HG03066 (cell line): ENCODE data around the gene CHD2.

Experiments
- ATAC-seq: cut with Tn5 transposase; IDR thresholded peaks from one replicate; pipeline ENCODE4 v1.9.1; 2021; ENCODE audit warnings: low read depth; ENCODE audit not compliant: unreplicated experiment

The CHD2 gene

DNA sequence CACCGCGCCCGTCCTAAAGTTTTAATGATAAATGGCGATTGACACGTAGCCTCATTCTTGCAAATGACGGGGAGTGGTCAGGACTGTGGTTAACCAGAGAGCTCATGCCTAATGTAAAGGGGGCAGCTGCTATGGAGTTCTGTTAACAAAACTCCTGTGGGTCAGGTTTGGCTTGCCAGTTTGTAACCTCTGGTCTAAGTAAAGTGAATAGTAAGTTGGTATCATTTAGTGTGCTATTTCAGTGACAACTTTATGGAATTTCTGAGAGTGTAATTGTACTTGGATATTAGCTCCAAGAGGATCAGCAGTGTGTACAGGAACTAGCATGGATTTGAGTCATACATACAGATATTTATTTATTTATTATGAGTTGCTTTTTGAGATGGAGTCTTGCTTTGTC is 101.0 kb downstream of the CHD2 start:
- no peak for ATAC-seq

DNA sequence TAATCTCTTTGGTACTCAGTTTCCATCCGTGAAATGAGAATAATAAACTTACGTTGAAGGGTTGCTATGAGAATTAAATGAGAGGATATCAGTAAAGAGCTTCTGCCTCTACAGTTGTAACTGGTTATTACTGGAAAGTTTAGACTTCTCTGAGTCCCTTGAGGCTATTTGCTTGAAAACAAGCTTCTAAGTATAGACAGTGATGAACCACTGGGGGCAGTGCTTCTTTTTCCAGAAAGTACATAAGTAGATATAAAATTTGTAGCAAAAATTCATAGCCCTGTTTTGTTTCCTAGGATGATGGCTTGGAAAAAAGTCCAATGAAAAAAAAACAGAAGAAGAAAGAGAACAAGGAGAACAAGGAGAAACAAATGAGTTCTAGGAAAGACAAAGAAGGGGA is 101.8 kb downstream of the CHD2 start:
- ATAC-seq, result no peak

DNA sequence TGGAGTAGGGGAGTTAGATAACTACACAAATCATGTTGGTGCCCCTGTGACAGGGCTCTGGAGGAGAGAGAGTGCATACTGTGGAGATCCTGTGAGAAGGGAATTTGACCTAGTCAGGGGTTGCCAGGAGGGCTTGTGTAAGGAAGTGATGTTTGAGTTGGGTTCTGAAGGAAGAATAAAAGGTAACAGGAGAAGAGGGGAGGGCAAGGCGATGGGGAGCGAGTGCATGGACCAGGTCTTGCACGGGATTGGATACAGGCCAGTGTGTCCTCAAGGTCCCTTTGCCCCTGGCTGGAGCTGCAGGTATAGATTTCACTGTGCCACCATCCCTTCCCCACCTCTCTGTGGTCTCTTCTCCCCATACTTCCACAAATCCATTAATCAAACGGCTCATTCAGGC is 105.0 kb downstream of the CHD2 start:
- no peak for ATAC-seq

DNA sequence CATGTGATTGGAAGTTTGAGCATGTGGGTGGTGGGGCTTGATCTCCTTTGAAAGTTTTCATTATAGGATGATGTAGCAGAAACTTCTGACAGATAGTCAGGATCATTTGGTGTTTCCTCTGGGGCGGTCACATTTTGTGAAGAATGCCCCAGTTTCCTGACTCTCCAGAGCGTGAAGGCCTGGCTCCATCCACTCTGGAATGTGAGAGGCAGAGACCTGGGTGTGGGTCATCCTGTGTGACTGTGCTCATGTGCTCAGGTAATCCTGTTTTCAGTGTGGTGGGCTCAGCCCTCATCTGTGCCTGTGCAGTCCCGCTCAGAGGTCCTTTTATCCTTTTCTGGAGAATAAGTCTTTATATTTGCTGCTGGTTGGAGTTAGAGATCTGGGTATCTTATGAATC is 107.9 kb downstream of the CHD2 start:
- no peak for ATAC-seq

DNA sequence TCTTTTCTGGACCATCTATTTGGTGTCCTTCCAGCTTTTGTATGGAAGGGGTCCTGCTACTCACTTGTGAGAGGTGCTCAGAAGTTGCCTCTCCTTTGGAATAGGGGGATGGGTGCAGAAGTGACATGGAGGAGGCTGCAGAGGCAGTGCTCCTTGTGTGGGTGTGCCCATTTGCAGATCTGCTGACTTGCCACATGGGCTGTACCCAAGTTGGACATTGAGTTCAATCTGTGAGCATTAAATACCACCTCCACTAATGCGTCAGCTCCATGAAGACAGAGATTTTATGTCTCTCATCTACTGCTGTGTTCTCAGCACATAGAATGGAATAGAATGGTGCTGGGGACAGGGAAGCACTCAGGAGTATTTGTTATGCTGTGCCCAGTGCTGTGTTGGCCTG is 112.7 kb downstream of the CHD2 start:
- ATAC-seq, result no peak

DNA sequence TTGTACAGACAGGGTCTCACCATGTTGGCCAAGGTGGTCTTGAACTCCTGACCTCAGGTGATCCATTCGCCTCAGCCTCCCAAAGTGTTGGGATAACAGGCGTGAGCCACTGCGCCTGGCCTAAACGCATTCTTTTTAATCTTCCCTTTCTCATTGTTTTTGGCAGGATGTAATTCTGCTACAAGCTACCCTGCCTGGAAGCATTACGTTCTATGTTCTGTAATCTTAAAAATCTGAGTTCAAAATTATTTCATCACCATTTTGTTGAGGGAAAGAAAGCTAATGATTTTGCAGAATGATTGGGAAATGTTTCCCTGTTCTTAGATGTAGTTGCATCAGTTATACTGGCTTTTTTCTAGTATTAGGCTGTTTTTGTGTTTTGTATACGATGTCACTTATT is 117.4 kb downstream of the CHD2 start:
- no peak for ATAC-seq

DNA sequence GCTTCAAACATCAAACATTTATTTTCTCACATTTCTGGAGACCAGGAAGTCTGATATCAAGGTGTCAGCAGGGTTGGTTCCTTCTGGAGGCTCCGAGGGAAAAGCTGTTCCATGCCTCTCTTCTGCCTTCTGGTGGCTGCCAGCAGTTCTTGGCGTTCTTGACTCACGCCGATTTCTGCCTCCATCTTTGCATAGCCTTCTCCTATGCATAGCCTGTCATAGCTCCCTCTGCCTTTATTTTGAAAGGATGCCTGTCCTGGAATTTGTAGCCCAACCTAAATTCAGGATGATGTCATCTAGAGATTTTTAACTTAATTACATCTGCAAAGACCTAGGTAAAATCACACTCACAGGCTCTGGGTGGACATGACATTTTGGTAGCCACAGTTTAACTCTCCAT is 118.5 kb downstream of the CHD2 start:
- ATAC-seq, result no peak

DNA sequence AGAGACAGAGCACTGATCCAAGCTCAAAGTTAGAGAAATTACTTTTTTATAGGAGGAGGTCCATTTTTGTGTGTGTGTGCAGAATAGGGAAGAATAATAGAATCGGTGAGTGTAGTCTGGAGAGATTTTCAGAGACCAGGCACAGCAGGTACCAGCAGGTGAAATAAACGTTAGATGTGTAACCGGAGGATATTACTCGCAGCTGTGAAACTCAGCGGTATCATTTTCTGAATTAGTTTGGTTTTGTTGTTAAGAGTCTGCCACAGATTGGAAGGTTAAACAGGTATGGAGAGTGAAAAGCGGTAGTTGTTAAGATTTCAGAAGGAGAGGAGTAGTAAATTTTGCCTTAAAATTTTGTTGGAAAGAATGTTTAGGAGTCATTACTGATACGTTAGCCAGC is 119.0 kb downstream of the CHD2 start:
- ATAC-seq, result no peak

DNA sequence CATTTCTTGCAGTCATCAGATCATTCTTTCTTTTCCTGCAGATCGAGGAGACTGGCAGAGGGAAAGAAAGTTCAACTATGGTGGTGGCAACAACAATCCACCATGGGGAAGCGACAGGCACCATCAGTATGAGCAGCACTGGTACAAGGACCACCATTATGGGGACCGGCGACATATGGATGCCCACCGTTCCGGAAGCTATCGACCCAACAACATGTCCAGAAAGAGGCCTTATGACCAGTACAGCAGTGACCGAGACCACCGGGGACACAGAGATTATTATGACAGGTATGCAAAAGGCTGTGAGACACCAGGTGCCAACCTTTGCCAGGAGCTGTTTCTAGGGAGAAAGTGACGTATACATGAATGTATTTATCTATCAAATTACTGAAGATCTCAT is 119.8 kb downstream of the CHD2 start:
- ATAC-seq, result no peak

DNA sequence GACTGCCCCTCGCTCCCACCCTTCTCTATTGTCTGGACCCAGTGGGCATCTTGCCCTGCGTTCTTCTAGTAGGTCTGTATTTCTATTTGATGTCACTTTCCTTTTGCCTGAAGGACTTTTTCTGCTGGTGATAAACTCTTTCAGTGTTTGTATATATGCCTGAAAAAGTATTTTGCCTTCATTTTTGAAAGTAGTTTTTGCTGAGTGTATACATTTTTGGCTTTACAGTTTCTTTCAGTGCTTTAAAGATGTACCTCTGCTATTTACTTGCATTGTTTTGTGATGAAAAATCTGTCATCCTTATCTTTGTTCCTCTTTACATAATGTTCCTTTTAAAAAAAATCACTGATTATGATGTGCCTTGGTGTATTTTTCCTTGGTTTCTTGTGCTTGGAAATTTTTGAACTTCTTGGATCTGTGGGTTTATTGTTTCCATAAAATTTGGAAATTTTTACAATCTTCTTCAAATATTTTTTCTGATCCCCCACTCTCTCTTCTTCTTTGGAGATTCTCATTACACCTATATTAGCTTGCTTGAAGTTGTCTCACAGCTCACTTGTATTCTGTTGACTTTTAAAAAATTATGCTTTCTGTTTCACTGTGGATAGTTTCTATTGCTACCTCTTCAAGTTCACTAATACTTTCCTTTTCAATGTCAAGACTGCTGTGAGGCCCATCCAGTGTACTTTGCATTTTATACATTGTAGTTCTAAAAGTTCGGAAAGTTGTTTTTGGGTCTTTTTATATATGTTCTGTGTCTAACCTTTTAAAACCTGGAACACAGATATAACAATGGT is 121.0 kb downstream of the CHD2 start:
- ATAC-seq, result peak; percentile 81

DNA sequence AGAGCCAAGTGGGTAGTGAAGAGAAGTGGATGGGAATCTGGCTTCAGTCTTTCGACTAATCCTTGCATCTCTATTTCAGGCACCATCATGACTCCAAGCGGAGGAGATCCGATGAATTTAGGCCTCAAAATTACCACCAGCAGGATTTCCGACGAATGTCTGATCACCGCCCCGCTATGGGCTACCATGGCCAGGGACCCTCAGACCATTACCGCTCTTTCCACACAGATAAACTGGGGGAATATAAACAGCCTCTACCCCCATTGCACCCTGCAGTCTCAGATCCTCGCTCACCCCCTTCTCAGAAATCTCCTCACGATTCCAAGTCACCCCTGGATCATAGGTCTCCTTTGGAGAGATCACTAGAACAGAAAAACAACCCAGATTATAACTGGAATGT is 124.2 kb downstream of the CHD2 start:
- no peak for ATAC-seq

DNA sequence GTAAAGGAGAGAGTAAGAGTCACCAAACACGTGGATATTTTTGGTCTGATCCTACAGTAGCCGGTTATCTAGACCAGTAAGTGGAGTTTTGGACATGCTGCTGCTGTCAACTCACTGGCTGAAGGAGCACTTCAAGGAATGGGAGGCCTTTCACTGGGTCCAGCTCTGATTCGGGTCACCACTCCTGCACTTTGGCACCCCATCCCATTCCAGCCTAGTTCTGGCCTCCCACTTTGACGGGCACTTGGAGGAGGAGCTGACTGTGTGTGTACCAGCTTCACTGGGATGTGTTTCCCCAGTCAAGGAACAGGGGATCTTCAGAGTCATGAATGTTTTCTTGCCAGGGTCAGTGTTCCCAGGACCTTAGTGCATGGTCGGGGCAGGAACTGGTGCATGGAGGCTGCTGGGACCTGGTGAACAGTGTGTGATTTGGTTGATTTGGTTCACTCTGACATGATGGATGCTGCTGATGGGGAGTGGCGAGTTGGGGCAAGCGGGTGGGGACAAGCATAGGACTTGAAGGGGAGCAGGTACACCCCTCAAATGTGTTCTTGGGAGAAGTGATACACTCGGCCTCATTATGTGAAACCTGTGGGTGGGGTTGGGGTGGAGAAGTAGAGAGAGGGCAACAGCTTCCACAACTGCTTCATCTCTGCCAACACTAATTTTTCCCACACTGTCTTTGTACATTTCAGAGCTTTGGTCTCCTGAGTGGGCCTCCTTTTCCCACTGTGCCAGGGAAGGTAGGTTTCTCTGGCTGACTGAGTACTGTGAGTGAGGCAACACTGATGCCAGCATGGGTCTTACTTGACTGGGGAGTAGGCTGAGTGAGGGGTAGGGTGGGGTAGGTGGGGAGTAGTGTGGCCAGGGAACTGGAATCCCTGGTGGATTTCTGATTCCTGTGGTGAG is 124.8 kb downstream of the CHD2 start:
- ATAC-seq, result no peak

DNA sequence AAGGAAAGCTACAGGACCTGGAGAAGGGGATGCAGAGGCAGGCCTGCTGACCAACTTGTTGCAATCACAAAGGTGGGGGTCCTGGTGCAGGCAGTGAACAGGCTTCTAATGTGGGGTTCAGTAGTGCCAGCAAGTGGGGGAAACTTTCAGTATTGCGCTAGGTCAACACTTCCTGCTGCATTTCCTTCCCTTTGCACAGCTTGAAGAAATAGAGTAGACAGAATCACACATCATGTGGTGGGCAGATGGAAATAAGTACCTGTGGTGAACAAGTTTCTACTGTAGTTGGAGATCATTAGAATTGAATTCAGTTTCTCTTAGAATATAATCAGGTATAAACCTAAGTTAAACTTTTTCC is 125.5 kb downstream of the CHD2 start:
- ATAC-seq, result no peak

DNA sequence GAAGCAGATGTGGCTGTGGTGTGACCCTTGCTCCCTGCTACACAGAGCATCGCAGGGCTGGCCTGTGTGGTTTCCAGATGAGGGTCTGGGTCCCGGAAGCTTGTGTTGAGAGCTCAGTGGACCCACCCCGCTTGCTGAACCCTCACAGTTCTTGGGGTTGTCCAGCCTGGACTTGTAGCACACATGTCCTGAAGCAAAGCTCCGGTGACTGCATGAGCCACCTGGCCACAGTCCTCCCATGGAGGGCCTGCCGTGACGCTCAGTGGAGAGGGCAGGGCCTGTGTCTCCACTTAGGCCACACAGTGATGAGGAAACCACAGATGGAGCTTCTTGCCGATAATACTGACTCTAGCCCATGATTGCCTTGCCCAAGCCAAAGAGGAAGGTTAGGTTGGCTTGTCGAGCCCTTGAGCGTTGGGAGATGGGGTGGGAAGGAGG is 126.3 kb downstream of the CHD2 start:
- no peak for ATAC-seq

DNA sequence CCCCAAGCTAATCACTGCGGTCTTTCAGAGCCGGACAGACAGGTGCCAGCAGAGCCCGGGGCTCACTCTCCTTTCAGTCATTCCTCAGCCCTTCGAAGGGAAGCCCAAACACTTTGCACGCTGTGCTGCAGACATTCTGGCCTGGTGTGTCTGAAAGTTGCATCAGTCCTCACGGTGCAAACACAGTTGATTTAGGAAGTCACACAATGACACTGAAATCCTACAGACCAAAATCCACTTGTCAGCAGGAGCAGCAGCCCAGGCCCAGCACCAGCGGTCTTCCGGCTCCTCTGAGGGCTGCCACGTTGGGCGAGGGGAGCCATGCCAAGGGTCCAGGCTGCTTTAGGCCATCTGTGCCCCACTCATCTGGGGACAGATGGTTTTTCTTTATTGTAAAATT is 127.3 kb downstream of the CHD2 start:
- ATAC-seq, result no peak

DNA sequence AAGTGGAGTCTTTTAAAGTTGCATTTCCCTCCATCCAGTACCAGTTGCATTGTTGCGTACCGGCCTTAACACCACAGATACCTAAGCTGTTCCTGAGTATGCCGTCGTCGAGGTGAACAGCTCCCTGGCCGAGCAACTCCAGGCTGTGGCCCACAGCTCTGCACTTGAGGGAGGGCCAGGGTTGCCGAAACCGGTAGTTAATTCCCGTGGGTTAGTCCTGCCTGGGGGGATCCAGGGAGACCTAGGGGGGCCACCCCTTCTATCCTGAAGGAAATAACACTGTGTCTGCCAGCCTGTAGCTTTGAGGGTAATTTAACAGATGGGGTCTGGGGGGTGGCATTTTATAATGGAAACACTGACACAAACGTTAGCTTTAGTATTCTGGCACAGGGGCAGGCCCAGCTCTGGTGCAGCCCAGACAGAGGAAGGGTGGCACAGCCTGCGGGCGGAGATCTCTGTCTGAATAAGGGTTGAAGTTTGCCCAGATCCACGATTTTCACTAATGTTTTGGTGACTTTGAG is 128.0 kb downstream of the CHD2 start:
- no peak for ATAC-seq

DNA sequence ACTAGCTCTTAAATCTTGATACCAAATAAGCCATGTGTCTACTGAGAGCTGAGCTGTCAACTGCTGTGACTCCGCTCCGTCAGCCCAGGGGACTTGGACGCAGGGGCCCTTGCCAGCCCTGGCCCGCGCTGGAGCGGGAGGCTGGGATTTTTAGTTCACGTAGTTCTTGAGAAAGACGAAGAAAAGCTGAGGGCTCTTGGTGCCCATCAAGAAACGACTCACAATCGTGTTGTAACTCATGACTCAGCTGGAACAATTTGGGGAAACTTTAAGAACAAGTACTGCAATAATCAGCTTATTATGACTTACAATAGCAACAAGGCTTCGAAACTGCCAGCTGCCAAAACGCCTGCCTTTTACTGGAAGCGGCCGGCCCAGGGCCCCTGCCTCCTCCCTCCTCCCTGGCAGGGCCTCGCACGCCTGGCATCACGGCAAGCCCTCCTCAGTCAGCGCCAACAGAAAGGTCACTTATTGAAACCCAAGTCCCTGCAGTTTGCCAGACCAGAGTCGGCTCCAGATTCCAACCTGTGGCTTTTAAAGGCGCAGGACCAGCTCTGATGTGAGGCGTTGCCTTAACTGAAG is 128.6 kb downstream of the CHD2 start:
- ATAC-seq, result no peak

DNA sequence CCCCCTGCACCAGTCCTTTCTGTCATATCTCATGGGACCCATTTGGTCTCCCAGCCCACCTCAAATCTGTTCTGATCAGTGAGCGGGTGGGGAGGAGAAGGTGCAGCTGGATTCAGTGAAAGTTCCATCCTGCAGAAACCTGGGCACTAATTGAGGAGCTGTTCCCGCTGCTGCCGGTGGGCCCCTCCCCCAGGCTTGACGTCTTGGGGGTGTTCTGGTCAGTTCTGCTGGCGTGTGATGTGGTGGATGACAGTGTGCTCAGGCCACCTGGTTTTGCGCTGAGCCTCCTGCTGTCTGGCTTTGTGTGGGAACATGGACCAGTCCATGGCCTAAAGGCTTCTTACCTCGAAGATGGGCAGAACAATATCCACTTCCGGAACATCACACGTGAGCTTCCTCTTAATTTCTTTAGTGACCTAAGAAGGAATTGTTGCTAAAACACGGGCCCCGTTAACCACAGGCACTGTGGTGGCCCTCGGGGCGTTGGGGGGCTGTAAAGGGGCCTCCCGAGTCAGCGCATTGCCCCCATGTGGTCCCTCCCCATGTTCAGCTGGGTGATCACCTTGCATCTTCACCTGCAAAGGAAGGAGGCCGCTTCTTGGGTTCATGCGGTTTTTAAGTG is 129.2 kb downstream of the CHD2 start:
- ATAC-seq, result no peak

DNA sequence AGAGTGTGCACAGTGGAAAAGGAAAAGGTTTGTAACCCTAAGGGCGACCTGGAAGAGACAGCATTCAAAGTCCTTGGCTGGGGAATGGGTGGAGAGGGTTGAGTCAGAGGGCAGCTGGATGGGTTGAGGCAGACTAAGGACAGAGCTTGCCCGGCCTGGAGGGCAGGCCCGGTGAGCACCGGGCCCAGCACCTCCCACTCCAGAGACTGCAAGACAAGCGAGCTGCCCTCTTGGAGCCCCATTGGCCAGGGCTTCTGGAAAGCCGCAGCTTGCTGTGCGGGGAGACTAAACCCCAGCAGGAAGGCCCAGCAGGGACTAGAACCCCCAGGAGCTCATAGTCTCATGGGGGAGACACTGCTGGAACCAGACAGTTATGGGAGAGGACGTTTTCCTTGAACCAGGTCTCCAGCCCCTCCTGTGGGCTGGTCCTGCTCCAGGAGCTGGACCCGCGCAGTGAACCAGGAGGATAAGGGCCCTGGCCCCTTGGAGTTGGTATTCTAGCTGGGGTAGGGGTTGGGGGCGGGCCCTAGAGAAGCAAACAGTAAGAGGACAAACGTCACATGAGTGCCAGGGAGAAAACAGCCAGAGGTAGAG is 129.8 kb downstream of the CHD2 start:
- no peak for ATAC-seq

DNA sequence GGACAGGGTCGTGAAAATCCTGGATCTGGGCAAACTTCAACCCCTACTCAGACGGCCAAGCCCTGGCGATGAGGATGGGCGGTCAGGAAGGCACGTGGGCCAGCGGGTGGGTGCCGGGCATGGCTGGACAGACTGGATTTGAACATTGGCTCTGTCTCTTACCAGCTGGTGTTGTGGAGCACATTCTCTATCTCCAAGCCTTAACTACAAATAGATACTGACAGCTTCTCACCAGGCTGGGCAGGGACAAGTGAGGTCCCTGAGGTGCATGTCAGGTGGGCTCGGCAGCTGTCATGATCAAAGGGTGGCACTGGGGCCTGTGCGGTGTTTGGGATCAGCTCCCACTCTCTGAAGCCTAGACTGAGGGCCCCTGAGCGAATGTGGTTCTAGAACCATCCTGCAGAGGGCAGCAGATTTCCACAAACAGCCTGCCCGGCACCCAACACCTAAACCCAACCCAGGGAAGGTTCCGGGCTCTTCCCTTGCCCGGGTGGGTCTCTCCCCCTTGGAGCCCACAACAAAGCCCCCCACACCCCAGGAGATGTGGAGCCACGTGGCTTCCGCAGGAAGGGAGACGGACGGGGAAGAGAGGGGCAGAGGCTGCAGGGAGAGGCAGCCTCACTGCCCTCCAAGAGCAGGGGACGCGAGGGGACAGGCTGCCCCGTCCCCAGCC is 130.4 kb downstream of the CHD2 start:
- peak; percentile 84 for ATAC-seq
